Measurements from ENCODE around the gene POMP. TPM values are rescaled to one million over a fixed set of nuclear protein-coding genes. Genes with fewer than 3 reads are reported as not detected.

POMP gene
- total RNA-seq, 1 donor from 2014 or later: 73.6 TPM

DNA sequence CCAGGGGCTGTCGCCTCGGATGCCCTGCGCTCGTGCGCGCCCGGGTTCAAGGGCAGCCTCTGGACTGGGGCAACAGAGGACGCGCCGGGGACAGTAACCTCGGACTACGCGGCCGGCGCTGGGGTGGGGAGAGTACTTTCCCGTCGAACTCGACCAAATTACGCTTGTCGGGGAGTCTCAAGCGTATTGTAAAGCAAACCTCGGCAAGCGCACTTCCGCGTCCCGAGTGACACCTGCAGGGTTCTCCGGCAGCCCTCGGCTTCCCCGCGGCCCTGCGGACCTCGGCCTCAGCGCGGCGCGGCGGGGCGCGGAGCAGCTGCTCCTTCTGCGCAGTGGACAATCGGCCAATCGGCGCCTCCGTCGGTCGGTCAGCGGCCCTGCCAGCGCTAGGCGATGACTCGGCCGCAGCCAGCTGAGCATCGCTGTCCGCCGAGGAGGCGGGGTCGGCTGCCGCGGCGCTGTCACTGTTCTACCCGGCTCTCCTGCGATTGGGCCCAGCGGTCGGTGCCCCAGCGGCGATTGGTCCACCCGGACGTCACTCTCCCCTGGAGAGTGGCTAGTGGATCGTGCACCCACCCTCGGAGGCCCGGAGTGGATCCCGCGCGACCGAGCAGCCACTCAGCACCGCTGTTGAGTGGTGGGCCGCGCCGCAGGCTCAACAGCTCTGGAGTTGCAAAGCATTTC is 59.8 kb downstream of the POMP start, which contains the start of gene SLC46A3:
Gene SLC46A3 (minus strand): TSS at position 428 of the 684 bp plus-strand sequence. CDS start 972 bp downstream, outside the sequence.
- Mint-ChIP-seq H3K4me3 (ENCODE audit: unreplicated experiment) (peak within 1 kb of the TSS; percentile 93), H3K36me3 (ENCODE audit: unreplicated experiment) (no peaks in the 10 kb centered on the region), H3K27ac (ENCODE audit: unreplicated experiment) (peak within 1 kb of the TSS; percentile 81), H3K27me3 (ENCODE audit: unreplicated experiment) (no peaks in the 10 kb centered on the region), H3K9me3 (ENCODE audit: unreplicated experiment) (no peaks in the 10 kb centered on the region), H3K4me1 (ENCODE audit: low read depth, unreplicated experiment) (no peaks in the 10 kb centered on the region)
- DNase-seq: peak; percentile 99
- TF ChIP-seq CTCF (IDR thresholded peaks at IDR 0.05; ENCODE audit: partially characterized antibody, unreplicated experiment): no peak

- H3K36me3 Mint-ChIP-seq (ENCODE audit: unreplicated experiment): no peaks in the 10 kb centered on the region
Observed at GRCh38 chr13:28719227-28720055, 60.5 kb downstream of the POMP start.

DNA sequence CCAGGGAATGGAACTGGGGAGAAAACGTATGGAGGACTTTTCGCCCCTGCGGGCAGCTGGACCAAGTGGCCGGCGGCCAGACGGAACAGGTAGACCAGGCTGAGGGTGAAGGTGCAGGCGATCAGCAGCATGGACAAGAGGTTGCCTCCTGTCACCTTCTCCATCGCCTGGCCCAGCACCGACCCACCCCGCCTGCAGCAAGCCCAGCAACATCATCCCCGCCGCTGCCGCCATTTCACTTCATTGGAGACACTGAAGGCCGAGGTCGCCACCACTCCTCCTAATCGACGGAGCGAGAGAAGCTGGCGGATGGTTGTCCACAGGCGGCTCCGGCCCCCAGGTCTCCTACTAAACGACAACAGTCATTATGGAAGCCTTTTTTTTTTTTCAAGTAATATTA is 64.9 kb downstream of the POMP start:
- Mint-ChIP-seq H3K27me3 (ENCODE audit: unreplicated experiment) (no peaks in the 10 kb centered on the region), H3K4me1 (ENCODE audit: low read depth, unreplicated experiment) (no peaks in the 10 kb centered on the region), H3K9me3 (ENCODE audit: unreplicated experiment) (no peaks in the 10 kb centered on the region), H3K27ac (ENCODE audit: unreplicated experiment) (no peak overlapping the region), H3K36me3 (ENCODE audit: unreplicated experiment) (no peaks in the 10 kb centered on the region), H3K4me3 (ENCODE audit: unreplicated experiment) (no peak overlapping the region)
- TF ChIP-seq CTCF (IDR thresholded peaks at IDR 0.05; ENCODE audit: partially characterized antibody, unreplicated experiment): no peak
- no peak for DNase-seq

More at GRCh38 chr13:28719227-28720055, 60.5 kb downstream of the POMP start:
- Mint-ChIP-seq H3K27ac (ENCODE audit: unreplicated experiment) (peak overlapping the region; percentile 81), H3K4me1 (ENCODE audit: low read depth, unreplicated experiment) (no peaks in the 10 kb centered on the region), H3K27me3 (ENCODE audit: unreplicated experiment) (no peaks in the 10 kb centered on the region), H3K4me3 (ENCODE audit: unreplicated experiment) (peak overlapping the region; percentile 93), H3K9me3 (ENCODE audit: unreplicated experiment) (no peaks in the 10 kb centered on the region)
- no peak for TF ChIP-seq CTCF (IDR thresholded peaks at IDR 0.05; ENCODE audit: partially characterized antibody, unreplicated experiment)
- no peak for DNase-seq

DNA sequence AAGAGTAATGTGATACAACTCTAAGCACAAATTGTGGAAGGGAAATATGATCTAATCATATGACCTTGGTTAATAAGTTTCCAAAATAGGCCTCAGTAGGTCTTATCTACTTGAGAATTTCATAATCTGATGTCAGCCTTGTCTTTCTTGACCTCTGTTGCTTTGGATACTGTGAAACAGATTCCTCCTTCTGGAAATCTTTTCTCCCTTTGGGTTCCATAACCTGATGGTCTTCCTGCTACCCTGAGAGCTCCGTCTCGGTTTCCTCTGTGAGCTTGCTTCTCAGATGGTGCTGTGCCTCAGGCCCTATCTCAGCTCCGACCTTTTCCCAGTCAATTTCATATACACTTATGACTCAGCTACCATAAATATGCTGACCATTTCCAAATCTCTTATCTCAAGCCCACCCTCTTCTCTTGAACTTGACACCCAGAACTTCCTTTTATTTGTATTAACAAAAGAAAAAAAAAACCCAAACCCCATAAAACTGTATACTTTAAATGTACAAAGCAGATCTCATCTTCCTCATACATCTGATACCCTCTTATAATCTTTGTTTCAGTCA is 66.2 kb downstream of the POMP start:
- DNase-seq: no peak
- TF ChIP-seq CTCF (IDR thresholded peaks at IDR 0.05; ENCODE audit: partially characterized antibody, unreplicated experiment): no peak
- Mint-ChIP-seq H3K4me1 (ENCODE audit: low read depth, unreplicated experiment) (no peaks in the 10 kb centered on the region), H3K27ac (ENCODE audit: unreplicated experiment) (no peak overlapping the region), H3K4me3 (ENCODE audit: unreplicated experiment) (no peak overlapping the region), H3K9me3 (ENCODE audit: unreplicated experiment) (no peaks in the 10 kb centered on the region), H3K36me3 (ENCODE audit: unreplicated experiment) (no peaks in the 10 kb centered on the region), H3K27me3 (ENCODE audit: unreplicated experiment) (no peaks in the 10 kb centered on the region)

Other genes with a start within 250 kb of the POMP start
- gene FLT1, start 164.0 kb upstream of the POMP start, total RNA-seq (ENCODE audit: unreplicated experiment): 49.8 TPM
- gene SLC46A3, start 59.8 kb downstream of the POMP start, total RNA-seq (ENCODE audit: unreplicated experiment): 2.3 TPM
- 6.8 TPM for gene MTUS2, start 161.2 kb downstream of the POMP start, total RNA-seq (ENCODE audit: unreplicated experiment)

Data from glutamatergic neuron (in vitro differentiated cells).